GM23338 (cell line): ENCODE data around the gene SNX17.

Experiments used
- EZH2 ChIP-seq: fragments of 200-600 bp; sonication (generic); IDR thresholded peaks from one replicate; pipeline ENCODE4 v1.8.0; 2017; ENCODE audit warnings: antibody characterized with exemption, mild to moderate bottlenecking, low read depth; ENCODE audit not compliant: unreplicated experiment
- TF ChIP-seq, protein P1 (sequence below), 2 experiments: fragments of 200-600 bp in 1 of 2; sonication (generic) in 1 of 2; conservative IDR thresholded peaks; 2 replicates each; pipeline versions ENCODE4 v1.5.1 to v1.6.1; 2016 to 2017; ENCODE audit warnings: antibody characterized with exemption in 2 of 2, low read depth in 2 of 2, mild to moderate bottlenecking in 2 of 2, moderate library complexity in 1 of 2

DNA sequence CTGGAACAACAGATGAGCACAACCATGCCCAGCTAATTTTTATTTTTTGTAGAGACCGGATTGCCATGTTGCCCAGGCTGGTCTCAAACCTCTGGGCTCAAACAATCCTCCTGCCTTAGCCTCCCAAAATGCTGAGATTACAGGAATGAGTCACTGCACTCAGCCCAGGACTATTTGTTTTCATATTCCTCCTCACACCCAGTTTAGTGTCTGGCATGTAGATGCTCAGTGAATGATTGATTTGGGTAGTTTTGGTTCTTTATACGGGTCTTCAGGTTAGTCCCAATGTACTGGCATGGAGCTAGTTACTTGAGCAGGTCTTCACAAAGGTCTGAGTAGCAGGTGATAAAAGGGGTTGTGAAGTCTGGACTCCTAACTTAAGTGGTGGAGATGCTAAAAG, 6.5 kb upstream of the SNX17 start:
- TF ChIP-seq, protein P1, sequence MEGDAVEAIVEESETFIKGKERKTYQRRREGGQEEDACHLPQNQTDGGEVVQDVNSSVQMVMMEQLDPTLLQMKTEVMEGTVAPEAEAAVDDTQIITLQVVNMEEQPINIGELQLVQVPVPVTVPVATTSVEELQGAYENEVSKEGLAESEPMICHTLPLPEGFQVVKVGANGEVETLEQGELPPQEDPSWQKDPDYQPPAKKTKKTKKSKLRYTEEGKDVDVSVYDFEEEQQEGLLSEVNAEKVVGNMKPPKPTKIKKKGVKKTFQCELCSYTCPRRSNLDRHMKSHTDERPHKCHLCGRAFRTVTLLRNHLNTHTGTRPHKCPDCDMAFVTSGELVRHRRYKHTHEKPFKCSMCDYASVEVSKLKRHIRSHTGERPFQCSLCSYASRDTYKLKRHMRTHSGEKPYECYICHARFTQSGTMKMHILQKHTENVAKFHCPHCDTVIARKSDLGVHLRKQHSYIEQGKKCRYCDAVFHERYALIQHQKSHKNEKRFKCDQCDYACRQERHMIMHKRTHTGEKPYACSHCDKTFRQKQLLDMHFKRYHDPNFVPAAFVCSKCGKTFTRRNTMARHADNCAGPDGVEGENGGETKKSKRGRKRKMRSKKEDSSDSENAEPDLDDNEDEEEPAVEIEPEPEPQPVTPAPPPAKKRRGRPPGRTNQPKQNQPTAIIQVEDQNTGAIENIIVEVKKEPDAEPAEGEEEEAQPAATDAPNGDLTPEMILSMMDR (conservative IDR thresholded peaks at IDR 0.05; ENCODE audit: low read depth in 2 of 2) = no peak
- no peak for TF ChIP-seq EZH2
